ENCODE measurements around the gene BCL2. TPM values are rescaled to one million over a fixed set of nuclear protein-coding genes. Genes with fewer than 3 reads are reported as not detected.
A peak's percentile ranks its signal among the peaks of the same experiment; 100 is the strongest.
"Not testable (repeated sequence)": the region's sequence is repeated elsewhere in the genome, so short reads cannot be mapped to it uniquely, and the experiment has no call there.

The BCL2 gene
- total RNA-seq, 1 experiment from 2014 or later, result 2.2 TPM

DNA sequence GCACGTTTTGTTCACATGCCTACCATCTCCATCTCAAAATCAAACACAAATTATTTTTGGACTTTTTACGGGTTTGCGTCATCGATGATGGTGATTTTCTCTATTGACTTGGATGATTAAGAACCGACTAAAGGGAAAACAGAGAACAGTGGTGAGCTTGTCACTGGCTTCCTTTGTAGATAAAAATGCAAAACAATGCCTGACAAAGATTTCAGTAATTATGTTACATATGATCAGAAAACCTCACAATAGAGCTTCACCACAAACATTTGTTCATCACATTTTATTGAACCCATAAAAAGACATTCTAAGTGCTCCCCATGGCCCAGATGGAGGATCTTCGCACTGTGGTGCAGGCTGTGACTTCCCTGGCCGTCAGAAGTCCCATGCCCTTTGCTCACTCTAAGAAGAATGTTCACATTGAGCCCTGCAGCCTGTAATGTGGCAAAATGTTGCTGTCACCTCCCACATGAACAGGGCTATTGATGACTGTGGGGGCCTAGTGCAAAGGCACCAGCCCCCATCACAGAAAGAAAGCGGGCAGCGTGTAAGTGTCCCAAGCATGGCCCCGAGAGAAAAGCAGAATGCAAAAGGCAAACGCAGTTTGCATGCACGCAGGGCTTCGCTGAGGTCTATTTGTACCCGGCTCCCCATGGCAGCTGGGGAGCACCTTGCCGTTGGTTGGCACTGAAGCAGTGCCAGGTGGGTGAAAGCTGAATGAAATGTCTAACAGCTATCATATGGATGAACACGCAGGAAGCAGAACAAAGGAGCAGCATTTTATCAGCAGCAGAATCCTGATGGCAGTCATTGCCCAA is 60.6 kb downstream of the BCL2 start:
- no peak for DNase-seq (ENCODE audit: low read depth)

DNA sequence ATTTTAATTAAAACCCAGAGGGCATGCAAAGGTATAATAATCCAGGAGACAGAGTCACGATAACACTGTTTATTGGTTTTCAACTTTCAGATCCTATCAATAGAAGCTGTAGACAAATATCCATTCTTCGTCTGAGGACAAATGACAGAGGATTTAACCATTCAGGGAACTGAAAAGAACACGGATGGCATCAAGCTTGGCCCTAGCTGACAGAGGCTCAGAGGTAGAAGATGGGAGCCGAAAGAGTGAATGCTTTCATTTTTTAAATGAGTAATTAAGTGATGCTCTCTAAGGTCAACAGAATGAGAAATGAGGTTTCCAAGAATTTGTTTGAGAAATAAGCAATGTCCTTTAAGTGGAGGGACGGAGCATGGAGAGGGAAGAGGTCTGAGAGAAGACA is 62.1 kb downstream of the BCL2 start:
- no peak for DNase-seq (ENCODE audit: low read depth)

DNA sequence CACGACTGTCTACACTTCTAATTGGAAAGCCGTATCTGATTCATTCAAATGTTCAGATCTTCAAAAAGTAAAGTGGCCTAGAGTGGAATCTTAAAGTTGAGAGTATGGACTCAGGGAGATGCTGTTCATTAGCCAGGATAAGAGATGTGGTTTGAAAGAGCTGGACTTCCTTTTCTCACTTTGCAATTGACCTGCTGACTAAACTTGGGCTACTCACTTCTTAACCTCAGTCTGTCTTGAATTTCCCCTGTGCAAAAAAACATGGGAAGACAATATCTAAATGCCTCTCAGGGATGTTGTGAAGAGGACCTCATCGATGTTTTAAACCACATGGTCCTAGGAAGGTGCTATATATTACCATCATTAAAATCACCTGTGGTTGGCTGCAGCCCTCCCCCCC is 64.1 kb downstream of the BCL2 start:
- no peak for DNase-seq (ENCODE audit: low read depth)

GRCh38 chr18:63254716-63255399 is 64.7 kb downstream of the BCL2 start:
- no peak for DNase-seq (ENCODE audit: low read depth)

DNA sequence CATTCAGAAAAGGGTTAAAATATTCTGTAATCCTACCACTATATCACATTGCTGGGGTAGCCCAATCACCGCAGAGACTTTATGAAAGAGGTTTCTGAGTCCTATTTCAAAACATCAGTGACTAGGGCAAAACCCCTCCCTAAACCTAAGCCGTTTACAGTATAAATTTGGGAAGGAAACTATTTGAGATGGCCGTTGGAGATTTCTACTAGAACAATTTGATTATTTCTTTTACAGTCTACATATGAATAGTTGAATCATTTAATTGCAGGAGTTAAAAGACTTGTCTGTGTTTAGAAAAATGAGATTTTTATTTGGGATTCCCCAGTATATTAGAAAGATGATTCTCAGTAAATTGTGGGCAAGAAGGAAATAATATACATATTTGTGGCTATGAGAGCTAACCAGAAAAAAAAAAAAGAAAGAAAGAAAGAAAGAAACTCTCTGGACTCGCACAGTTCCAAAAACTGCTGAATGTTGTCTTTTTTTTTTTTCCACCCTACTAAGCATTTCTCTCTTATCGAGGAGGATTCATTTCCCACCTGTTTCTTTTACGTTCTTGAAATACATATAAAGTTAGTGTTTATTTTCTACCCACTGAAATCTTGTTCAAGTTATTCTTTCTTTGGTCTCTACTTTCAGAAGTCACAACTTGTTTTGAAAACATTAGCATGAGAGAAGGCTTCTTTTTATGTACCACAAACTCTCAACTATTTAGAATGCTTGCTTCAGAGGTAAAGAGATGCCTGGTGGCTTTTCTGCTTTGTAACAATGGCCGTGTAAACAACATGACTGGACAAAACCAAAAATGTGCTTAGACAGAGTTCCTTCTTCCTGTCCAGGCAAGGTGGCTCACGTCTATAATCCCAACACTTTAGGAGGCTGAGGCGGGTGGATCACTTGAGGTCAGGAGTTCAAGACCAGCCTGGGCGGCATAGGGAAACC is 65.9 kb downstream of the BCL2 start:
- DNase-seq (ENCODE audit: low read depth), result no peak

DNA sequence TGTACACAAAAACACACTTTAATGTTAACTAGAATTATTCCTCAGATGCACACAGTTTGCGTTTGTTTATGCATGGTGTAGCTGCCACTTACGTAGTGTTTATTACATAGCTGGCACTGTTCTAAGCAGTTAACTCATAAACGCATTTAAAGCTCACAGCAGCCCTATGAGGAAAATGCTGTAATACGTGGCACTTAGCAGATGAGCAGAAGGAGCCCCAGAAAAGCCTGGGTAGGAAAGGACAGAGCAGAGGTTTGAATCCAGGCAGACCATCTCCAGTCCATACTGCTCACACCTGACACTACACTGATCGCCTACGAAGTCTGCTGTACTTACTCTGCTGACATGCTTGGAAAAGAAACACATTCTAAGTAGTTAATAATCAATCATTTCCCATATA is 66.6 kb downstream of the BCL2 start:
- no peak for DNase-seq (ENCODE audit: low read depth)

DNA sequence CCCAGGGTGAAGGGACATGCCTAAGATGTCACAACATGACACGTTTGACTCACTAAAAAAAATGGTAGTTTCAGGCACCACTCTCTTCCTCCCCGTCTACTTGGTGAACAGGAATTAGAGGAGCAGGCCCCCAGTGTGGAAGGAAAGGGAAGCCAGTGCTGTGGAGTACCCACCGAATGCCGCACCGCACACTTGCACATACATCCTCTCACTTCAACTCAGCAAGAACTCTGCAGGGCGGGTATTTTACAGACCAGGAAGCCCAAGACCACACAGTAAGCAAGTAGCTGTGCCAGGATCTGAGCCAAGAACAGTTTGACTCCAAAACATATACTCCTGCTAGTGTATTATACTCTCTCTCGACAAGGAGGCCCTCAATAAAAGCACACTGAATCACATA is 69.8 kb downstream of the BCL2 start:
- DNase-seq (ENCODE audit: low read depth), result no peak

- no peak for DNase-seq (ENCODE audit: low read depth)
Measured at GRCh38 chr18:63247926-63248325, 71.6 kb downstream of the BCL2 start.

GRCh38 chr18:63247506-63247905 is 72.1 kb downstream of the BCL2 start:
- no peak for DNase-seq (ENCODE audit: low read depth)

GRCh38 chr18:63245600-63245999 is 74.0 kb downstream of the BCL2 start:
- DNase-seq (ENCODE audit: low read depth), result no peak

GRCh38 chr18:63244607-63245006 is 75.0 kb downstream of the BCL2 start:
- DNase-seq (ENCODE audit: low read depth), result no peak

DNA sequence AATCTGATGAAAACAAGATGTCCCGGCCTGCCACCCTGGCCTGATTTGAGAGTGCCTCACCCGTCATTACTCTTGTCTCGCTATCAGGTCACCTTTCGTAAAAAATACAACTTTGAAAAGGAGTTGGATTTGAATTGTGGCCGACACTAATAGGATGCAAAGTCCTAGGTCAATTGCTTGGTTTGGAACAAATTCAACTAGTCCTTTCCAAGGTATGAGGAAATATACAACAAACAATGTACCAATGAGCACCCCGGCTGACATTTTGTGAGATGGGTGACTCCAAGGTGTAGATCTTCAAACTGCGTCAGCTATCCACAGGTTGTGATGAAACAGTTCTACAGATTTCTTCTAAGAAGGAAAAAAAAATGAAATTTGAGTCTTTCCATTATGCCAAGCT is 77.8 kb downstream of the BCL2 start:
- no peak for DNase-seq (ENCODE audit: low read depth)

DNA sequence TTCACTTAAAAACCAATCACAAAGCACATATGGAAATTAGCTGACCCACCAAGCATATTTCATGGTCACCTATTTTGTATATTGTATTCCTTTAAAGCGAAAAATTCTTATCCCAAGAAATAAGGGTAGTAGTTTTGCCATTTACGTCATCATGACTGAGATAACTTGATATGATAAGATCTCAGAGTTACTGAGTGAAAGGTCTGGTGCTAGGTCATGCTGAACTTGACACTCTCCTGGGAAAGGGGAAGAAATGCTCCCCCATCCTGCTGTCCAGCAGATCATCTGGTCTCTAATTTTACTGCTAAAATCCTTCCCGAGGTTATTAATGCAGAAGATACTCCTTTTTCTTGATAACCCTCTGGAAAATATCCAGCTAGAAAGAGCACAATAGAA is 78.3 kb downstream of the BCL2 start:
- no peak for DNase-seq (ENCODE audit: low read depth)

GRCh38 chr18:63240531-63241316 is 78.8 kb downstream of the BCL2 start:
- no peak for DNase-seq (ENCODE audit: low read depth)

DNA sequence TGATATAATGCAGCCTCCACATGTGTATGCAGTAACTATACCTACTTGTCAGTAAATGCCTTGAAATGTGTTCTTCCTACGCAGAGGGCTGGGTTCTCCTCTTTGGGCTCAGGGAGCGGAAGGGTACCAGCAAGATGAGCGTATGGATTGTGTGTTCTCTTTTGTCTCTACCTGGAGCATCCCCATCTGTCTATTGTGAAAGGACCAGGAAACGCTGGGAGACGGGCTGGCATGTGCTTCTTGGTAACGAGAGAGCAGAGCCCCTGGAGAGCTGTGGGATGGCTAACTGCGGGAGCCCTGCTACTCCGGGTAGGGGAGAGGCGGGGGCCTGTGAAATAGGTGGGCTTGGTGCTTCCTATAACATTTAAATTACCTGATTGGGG is 80.9 kb downstream of the BCL2 start:
- peak; percentile 24 for DNase-seq (ENCODE audit: low read depth)

- peak; percentile 89 for DNase-seq (ENCODE audit: low read depth)
Measured at GRCh38 chr18:63237881-63238692, 81.5 kb downstream of the BCL2 start.

GRCh38 chr18:63236921-63237846 is 82.4 kb downstream of the BCL2 start:
- DNase-seq (ENCODE audit: low read depth), result peak; percentile 29

DNA sequence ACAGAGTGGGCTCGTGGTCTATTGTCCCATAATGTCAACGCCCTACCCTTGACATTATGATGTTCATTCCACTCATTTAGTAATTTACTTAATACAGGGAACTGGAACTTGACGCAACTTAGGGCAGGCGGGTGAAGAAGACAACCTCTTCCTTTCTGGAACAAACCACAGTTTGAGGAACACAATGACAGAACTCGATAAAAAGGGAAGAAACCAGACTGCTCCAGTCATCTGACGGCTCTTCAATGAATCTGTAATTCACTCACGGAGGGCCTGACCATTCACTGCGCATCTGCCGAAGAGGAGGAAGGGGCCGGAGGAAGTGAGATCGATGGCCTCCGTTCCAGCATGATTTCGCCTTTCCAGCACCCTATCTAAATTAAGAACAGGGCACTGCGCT is 83.2 kb downstream of the BCL2 start:
- no peak for DNase-seq (ENCODE audit: low read depth)

- not testable (repeated sequence) for DNase-seq (ENCODE audit: low read depth)
Measured at GRCh38 chr18:63235920-63236319, 83.6 kb downstream of the BCL2 start.

GRCh38 chr18:63234841-63235240 is 84.7 kb downstream of the BCL2 start:
- no peak for DNase-seq (ENCODE audit: low read depth)

All from Daoy (cell line).